ENCODE data around the gene RNFT2.

RNFT2 gene

GRCh38 chr12:116897476-116897875 is 159.4 kb downstream of the RNFT2 start:
- no peak for DNase-seq (ENCODE audit: extremely low read depth in 1 of 2, low read depth in 1 of 2)

GRCh38 chr12:116898669-116899068 is 160.6 kb downstream of the RNFT2 start:
- no peak for DNase-seq (ENCODE audit: extremely low read depth in 1 of 2, low read depth in 1 of 2)

GRCh38 chr12:116901612-116902011 is 163.5 kb downstream of the RNFT2 start:
- no peak for DNase-seq (ENCODE audit: extremely low read depth in 1 of 2, low read depth in 1 of 2)

Data from activated CD8-positive, alpha-beta memory T cell treated with anti-CD3 and anti-CD28 coated beads for 1 hour (primary cell).